Activated CD4-positive, alpha-beta T cell treated with anti-CD3 and anti-CD28 coated beads for 36 hours (primary cell): ENCODE data around the gene GBGT1. TPM values are rescaled to one million over a fixed set of nuclear protein-coding genes. Genes with fewer than 3 reads are reported as not detected.

ENCODE experiments used
- ATAC-seq: fragments of 200-7000 bp; cut with Tn5 transposase; one replicate; pipeline ENCODE4 v1.10.0; 2021; ENCODE audit warnings: mild to moderate bottlenecking, moderate library complexity
- CTCF ChIA-PET: fragments of 350-600 bp; sonication (Branson Sonifier 250); formaldehyde crosslinking; loops from one replicate; lab custom pipeline; 2021; ENCODE audit warnings: antibody characterized with exemption; lab: Charles Lee
- POLR2A ChIA-PET: fragments of 350-600 bp; sonication (Branson Sonifier 250); formaldehyde crosslinking; loops from one replicate; lab custom pipeline; 2021; ENCODE audit warnings: antibody characterized with exemption, inconsistent platforms; lab: Charles Lee
- DNase-seq: peaks from one replicate; pipeline ENCODE4 v3.0.0-alpha.2; 2020
- H3K27ac Mint-ChIP-seq: one replicate; pipeline ENCODE4 v1.8.0; 2021; ENCODE audit warnings: mixed read lengths
- H3K27me3 Mint-ChIP-seq: one replicate; pipeline ENCODE4 v1.8.0; 2021; ENCODE audit warnings: mixed read lengths
- H3K36me3 Mint-ChIP-seq: one replicate; pipeline ENCODE4 v1.8.0; 2021; ENCODE audit warnings: low read depth, mixed read lengths
- H3K4me1 Mint-ChIP-seq: one replicate; pipeline ENCODE4 v1.8.0; 2021; ENCODE audit warnings: mixed read lengths
- H3K4me3 Mint-ChIP-seq: one replicate; pipeline ENCODE4 v1.8.0; 2021; ENCODE audit warnings: mild to moderate bottlenecking, moderate library complexity, mixed read lengths
- H3K9me3 Mint-ChIP-seq: one replicate; pipeline ENCODE4 v1.8.0; 2021; ENCODE audit warnings: low read depth, mixed read lengths
- intact Hi-C, 2 experiments: fragments of 100-400 bp; cut with DNase I in 1 of 2; cut with micrococcal nuclease in 1 of 2; formaldehyde crosslinking; loops; one replicate each; pipeline versions ENCODE4 v1.14.2 to v1.15.1; 2022 to 2024; cut with DNase I, micrococcal nuclease
- total RNA-seq, 2 experiments: library from RNA; stranded (reverse); gene quantifications; one replicate each; pipeline ENCODE4 v1.2.3, GENCODE V29; 2021

GBGT1 gene
- total RNA-seq, 2 experiments from 2014 or later = 3.8 to 4.8 TPM

GRCh38 chr9:133113949-133114885, 49.5 kb downstream of the GBGT1 start:
- ATAC-seq = no peak
- H3K27me3 Mint-ChIP-seq = no peaks in the 10 kb centered on the region
- peaks cover 58% of the 10 kb centered on the region for H3K4me1 Mint-ChIP-seq

DNA sequence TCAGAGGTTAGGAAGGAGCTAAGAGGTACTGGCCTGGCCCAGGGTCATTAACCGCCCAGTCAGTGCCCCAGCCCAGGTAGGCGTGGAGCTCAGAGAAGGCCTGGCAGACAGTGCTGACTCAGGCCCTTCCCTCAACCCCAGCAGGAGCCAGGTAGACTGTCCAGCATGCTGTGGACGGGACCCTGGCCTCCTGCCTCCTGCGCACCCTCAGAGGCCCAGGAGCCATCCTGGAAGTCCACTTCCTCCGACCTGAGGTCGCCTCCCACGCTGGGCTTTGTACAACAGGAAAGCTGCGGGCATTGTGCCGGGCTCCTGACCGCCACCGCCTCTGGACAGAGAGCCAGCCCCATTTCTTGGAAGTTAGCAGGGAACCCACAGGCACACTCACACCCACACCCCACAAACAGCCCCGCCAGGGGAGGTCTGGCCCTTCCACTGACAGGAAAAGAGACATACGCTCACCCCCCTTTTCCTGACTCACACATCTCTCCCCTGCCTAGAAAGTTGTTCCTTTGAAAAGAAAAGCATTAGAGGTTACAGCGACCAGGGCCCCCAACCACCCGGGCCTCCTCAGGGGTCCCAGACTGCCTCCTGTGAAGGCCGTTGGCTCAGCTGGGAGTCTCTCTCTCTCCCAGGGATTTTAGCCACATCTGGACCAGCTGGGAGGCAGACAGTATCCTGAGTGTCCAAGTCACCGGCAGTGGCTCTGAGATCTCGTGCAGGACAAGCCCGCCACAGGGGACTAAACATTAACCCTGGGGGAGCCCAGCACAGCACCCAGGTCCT, 50.4 kb downstream of the GBGT1 start:
- DNase-seq (peak; percentile 52), ATAC-seq (peak; percentile 15)
- no peaks in the 10 kb centered on the region for H3K9me3 Mint-ChIP-seq
- CTCF ChIA-PET = interaction anchor here (1.4 to 11.8 kb wide), 2 partner anchors 33 to 40 kb away, joined by 3 to 139 read pairs; no protein-coding TSS in a partner anchor
- peak overlapping the region; percentile 8 for H3K4me3 Mint-ChIP-seq
- intact Hi-C loops = no loop called here
- POLR2A ChIA-PET = interaction anchor here (1.1 kb wide), 1 partner anchor 39 kb away, joined by 3 read pairs; no protein-coding TSS in a partner anchor
- peaks cover 51% of the 10 kb centered on the region for H3K4me1 Mint-ChIP-seq
- H3K27me3 Mint-ChIP-seq = no peaks in the 10 kb centered on the region
- H3K36me3 Mint-ChIP-seq = peaks cover 22% of the 10 kb centered on the region
- H3K27ac Mint-ChIP-seq = peak overlapping the region; percentile 55

More at GRCh38 chr9:133113949-133114885, 49.5 kb downstream of the GBGT1 start:
- no peak overlapping the region for H3K4me3 Mint-ChIP-seq
- no peaks in the 10 kb centered on the region for H3K9me3 Mint-ChIP-seq
- ChIA-PET POLR2A (interaction anchor here (1.1 kb wide), 1 partner anchor 38 kb away, joined by 3 read pairs; no protein-coding TSS in a partner anchor), CTCF (interaction anchor here (0.9 to 11.8 kb wide), 5 partner anchors 16 to 72 kb away, joined by 3 to 139 read pairs (median 3); no protein-coding TSS in a partner anchor)
- no peak for DNase-seq
- H3K27ac Mint-ChIP-seq = peak overlapping the region; percentile 65
- H3K36me3 Mint-ChIP-seq = peaks cover 20% of the 10 kb centered on the region
- intact Hi-C loops = loop anchor here in 1 of 2 experiments (2.0 kb wide), 1 partner anchor 17 kb away; no protein-coding TSS in a partner anchor

GRCh38 chr9:133112663-133113026, 51.1 kb downstream of the GBGT1 start:
- peak; percentile 40 for DNase-seq
- intact Hi-C loops = no loop called here

DNA sequence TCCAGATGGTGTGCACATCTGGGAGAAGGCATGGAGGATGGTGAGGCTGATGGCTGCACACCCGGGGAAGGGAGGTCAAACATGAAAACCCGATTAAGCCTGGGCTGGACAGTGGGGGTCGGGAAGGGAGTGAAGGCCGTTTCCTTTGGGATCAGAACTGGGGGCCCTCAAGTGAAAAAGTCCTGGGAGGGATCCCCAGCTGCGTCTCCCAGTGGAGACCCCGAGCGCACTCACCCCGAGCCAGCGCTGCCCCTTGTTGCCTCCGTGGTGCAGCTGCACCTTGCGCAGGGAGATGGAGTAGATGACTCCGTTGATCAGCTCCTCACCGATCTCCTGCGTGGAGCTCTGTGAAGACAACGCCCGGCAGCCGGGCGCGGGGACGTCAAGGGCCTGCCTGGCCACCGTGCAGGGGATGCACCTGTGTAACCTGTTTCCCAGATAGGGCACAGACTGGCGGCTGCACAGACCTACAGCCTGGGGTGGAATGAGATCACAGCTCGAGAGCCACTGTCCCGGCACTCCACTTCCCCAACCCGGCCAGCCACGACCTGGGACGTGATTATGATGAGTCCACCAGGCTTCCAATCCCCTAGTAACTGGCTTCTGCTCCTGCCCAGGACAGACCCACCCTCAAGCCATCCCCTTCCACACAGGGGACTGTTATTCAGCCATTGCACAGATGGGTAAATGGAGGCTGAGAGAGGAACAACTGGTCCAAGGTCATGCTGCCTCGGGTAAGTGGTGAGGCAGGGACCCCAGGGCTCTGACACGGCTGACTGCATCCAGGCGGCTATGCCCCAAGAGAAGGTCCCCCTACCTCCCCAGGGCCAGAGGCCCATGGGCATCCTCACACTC, 51.7 kb downstream of the GBGT1 start:
- peaks cover 26% of the 10 kb centered on the region for H3K36me3 Mint-ChIP-seq
- ChIA-PET CTCF (interaction anchor here (1.1 to 11.8 kb wide), 2 partner anchors 35 to 40 kb away, joined by 3 to 139 read pairs; no protein-coding TSS in a partner anchor), POLR2A (no interaction called here)
- no peak for DNase-seq
- intact Hi-C loops = no loop called here
- H3K4me3 Mint-ChIP-seq = no peak overlapping the region
- H3K27ac Mint-ChIP-seq = no peak overlapping the region
- no peak for ATAC-seq
- H3K4me1 Mint-ChIP-seq = peaks cover 46% of the 10 kb centered on the region
- no peaks in the 10 kb centered on the region for H3K27me3 Mint-ChIP-seq
- no peaks in the 10 kb centered on the region for H3K9me3 Mint-ChIP-seq

More at GRCh38 chr9:133112663-133113026, 51.1 kb downstream of the GBGT1 start:
- Mint-ChIP-seq H3K27ac (no peak overlapping the region), H3K4me3 (no peak overlapping the region), H3K36me3 (peaks cover 26% of the 10 kb centered on the region), H3K9me3 (no peaks in the 10 kb centered on the region), H3K4me1 (peaks cover 49% of the 10 kb centered on the region), H3K27me3 (no peaks in the 10 kb centered on the region)
- no peak for ATAC-seq
- ChIA-PET POLR2A (no interaction called here), CTCF (interaction anchor here (11.8 kb wide), 1 partner anchor 34 kb away, joined by 139 read pairs; no protein-coding TSS in a partner anchor)

DNA sequence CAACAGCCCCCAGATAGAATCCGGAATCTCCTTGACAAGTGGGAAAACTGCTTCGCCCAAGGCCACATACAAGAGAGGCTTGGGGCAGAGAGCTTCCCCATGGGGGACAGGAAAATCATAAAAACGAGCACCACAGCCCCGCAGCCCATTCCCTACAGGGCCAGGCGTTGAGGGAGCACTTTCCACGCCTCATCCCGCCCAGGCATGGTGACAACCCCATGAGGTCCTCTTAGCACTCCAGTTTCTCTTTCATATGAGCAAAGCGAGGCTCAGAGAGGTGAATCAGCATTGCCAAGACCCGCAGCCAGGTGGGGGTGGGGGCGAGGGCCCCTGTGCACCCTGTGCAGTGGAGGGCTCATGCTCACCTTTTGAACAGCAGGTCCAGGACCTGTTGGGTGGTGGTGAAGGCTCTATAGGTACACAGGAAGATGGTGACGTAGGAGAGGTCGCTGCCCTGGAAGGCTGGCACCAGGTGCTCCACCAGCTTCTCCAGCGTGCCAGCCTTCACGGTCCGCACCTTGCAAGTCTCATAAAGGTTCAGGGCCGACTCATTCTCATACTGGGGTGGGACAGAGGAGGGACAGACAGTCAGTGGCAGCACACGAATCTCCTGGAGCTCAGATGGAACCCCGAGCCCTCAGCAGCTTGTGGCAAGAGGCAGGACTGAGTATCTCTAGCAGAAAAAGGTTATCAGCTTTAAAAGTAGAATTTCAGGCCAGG, 53.6 kb downstream of the GBGT1 start:
- ChIA-PET CTCF (interaction anchor here (0.5 to 2.4 kb wide), 4 partner anchors 9 to 354 kb away, joined by 3 to 14 read pairs (median 3); no protein-coding TSS in a partner anchor), POLR2A (no interaction called here)
- Mint-ChIP-seq H3K4me1 (peaks cover 31% of the 10 kb centered on the region), H3K27ac (peak overlapping the region; percentile 74), H3K36me3 (peaks cover 28% of the 10 kb centered on the region), H3K9me3 (no peaks in the 10 kb centered on the region), H3K4me3 (no peak overlapping the region), H3K27me3 (no peaks in the 10 kb centered on the region)
- intact Hi-C loops = no loop called here
- DNase-seq (no peak), ATAC-seq (no peak)

GRCh38 chr9:133108794-133109641, 54.7 kb downstream of the GBGT1 start:
- Mint-ChIP-seq H3K27ac (no peak overlapping the region), H3K9me3 (no peaks in the 10 kb centered on the region), H3K27me3 (no peaks in the 10 kb centered on the region), H3K4me1 (peaks cover 20% of the 10 kb centered on the region), H3K4me3 (no peak overlapping the region), H3K36me3 (peaks cover 32% of the 10 kb centered on the region)
- ATAC-seq (no peak), DNase-seq (no peak)
- intact Hi-C loops = no loop called here
- ChIA-PET POLR2A (no interaction called here), CTCF (interaction anchor here (0.7 to 2.4 kb wide), 3 partner anchors 10 to 73 kb away, joined by 3 to 14 read pairs (median 3); no protein-coding TSS in a partner anchor)

DNA sequence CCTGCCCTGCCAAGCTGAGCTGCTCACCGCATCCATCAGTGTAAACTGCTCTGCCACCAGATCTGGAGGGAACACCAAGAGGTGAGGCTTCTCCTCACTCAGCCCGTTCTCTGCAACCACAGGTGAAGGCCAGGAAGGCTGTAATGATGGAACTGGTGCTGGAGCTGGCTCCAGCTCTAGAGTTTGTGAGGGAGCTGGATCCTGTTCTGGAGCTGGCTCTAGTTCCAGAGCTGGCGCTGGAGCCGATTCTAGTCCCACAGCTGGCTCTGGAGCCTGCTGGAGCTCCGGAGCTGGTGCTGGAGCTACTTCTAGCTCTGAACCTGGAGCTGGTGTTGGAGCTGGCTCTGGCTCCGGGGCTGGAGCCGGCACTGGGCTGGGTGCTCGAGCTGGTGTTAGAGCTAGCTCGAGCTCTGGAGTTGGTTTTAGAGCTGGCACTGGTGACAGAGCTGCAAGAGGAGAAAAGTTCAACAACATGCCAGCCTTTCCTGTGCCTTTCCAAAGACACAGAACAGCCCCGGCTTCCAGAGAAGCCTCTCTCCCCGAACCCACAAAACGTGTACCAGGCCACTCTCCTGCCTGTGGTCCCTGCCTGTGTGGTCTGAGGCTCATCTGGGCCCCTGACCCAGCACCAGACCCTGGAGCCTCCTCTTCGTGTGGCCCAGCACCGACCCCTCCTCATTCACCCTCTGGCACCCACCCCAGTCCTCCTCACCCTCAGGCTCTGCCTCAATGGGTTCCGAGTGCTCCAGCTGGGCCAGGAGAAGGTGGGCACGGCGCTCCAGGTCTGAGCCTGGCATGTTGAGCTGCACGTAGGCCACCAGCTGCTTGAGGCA, 55.5 kb downstream of the GBGT1 start:
- Mint-ChIP-seq H3K4me1 (peaks cover 11% of the 10 kb centered on the region), H3K9me3 (no peaks in the 10 kb centered on the region), H3K27me3 (no peaks in the 10 kb centered on the region), H3K4me3 (no peak overlapping the region), H3K27ac (no peak overlapping the region), H3K36me3 (peaks cover 32% of the 10 kb centered on the region)
- ChIA-PET POLR2A (interaction anchor here (0.8 kb wide), 1 partner anchor 56 kb away, joined by 3 read pairs; no protein-coding TSS in a partner anchor), CTCF (interaction anchor here (0.7 to 1.0 kb wide), 3 partner anchors 35 to 74 kb away, joined by 3 to 8 read pairs (median 3); no protein-coding TSS in a partner anchor)
- intact Hi-C loops = no loop called here
- ATAC-seq = no peak
- DNase-seq = no peak

DNA sequence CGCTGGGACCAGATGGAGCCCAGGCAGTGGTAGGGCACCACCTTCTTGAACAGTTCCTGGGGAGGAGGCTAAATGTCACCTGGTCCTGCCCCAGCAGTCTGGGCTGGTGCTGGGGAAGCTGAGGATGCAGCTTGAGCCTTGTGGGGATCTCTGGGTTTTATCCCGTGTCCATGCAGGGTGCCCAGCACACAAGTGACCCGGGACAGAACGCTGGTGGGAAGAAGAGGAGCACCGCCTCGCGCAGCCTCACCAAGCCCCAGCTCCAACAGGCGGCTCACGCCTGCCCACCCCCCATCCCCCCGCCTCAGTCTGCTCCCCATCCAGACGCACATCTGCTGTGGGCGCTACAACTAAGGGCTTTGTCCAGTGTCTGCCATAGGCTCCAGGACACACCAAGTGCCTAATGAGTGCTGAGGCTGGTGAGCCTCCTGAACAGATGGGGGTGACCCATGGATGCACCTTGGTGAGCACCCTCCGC, 56.4 kb downstream of the GBGT1 start:
- no peaks in the 10 kb centered on the region for H3K9me3 Mint-ChIP-seq
- DNase-seq (no peak), ATAC-seq (no peak)
- no peak overlapping the region for H3K4me3 Mint-ChIP-seq
- ChIA-PET POLR2A (interaction anchor here (0.8 kb wide), 1 partner anchor 55 kb away, joined by 3 read pairs; no protein-coding TSS in a partner anchor), CTCF (interaction anchor here (0.7 to 1.5 kb wide), 5 partner anchors 28 to 80 kb away, joined by 3 to 8 read pairs (median 3); no protein-coding TSS in a partner anchor)
- H3K27me3 Mint-ChIP-seq = no peaks in the 10 kb centered on the region
- H3K27ac Mint-ChIP-seq = no peak overlapping the region
- intact Hi-C loops = no loop called here
- H3K36me3 Mint-ChIP-seq = peaks cover 37% of the 10 kb centered on the region
- peaks cover 6% of the 10 kb centered on the region for H3K4me1 Mint-ChIP-seq
